A673 (cell line): Measurements from ENCODE around the gene AUH. TPM values are rescaled to one million over a fixed set of nuclear protein-coding genes. Genes with fewer than 3 reads are reported as not detected.

Experiments
- BruUV-seq: library from RNA; stranded (reverse); fragments of 400-500 nt; replicated peaks from 2 replicates; lab custom pipeline; 2021; lab: Mats Ljungman, UMichigan
- CTCF ChIA-PET: fragments of 300-600 bp; sonication (Branson Sonifier 250); formaldehyde crosslinking; loops from one replicate; lab custom pipeline; 2022; ENCODE audit warnings: antibody characterized with exemption; lab: Charles Lee
- POLR2A ChIA-PET: fragments of 300-600 bp; sonication (Branson Sonifier 250); formaldehyde crosslinking; loops from one replicate; lab custom pipeline; 2022; ENCODE audit warnings: antibody characterized with exemption; ENCODE audit not compliant: low non-redundant PET; lab: Charles Lee
- DNase-seq: peaks from one replicate; pipeline ENCODE4 v3.0.0-alpha.2; 2015; ENCODE audit warnings: low spot score
- H3K27ac ChIP-seq: fragments of 200-600 bp; sonication (generic); 2 replicates; pipeline ENCODE4 v1.5.1; 2016; ENCODE audit warnings: mixed run types, low read depth, mild to moderate bottlenecking, mixed read lengths, antibody characterized with exemption, low read length; ENCODE audit not compliant: poor library complexity, severe bottlenecking
- H3K27me3 ChIP-seq: fragments of 200-600 bp; sonication (generic); replicated peaks from 2 replicates; pipeline ENCODE4 v1.6.1; 2017; ENCODE audit warnings: mixed run types, low read depth, mild to moderate bottlenecking, mixed read lengths, antibody characterized with exemption, low read length; ENCODE audit not compliant: insufficient read depth, poor library complexity
- H3K36me3 ChIP-seq: fragments of 200-600 bp; sonication (generic); 2 replicates; pipeline ENCODE4 v1.6.1; 2016; ENCODE audit warnings: mixed run types, mild to moderate bottlenecking, mixed read lengths, antibody characterized with exemption, low read length; ENCODE audit not compliant: insufficient read depth, poor library complexity, severe bottlenecking
- H3K4me1 ChIP-seq: fragments of 200-600 bp; sonication (generic); 2 replicates; pipeline ENCODE4 v1.6.1; 2017; ENCODE audit warnings: mixed run types, mild to moderate bottlenecking, mixed read lengths, antibody characterized with exemption, low read length; ENCODE audit not compliant: insufficient read depth, poor library complexity, severe bottlenecking
- H3K4me3 ChIP-seq: fragments of 200-600 bp; sonication (generic); 2 replicates; pipeline ENCODE4 v1.5.1; 2016; ENCODE audit warnings: low read depth, mixed run types, mild to moderate bottlenecking, mixed read lengths, low read length; ENCODE audit not compliant: poor library complexity, severe bottlenecking
- H3K9me3 ChIP-seq: fragments of 200-600 bp; sonication (generic); 2 replicates; pipeline ENCODE4 v1.6.1; 2016; ENCODE audit warnings: mixed run types, low read depth, mild to moderate bottlenecking, mixed read lengths, antibody characterized with exemption, low read length; ENCODE audit not compliant: poor library complexity, severe bottlenecking
- CTCF ChIP-seq: fragments of 300-800, 200-600 bp; sonication (generic); conservative IDR thresholded peaks from 2 replicates; pipeline ENCODE4 v1.5.1; 2017; ENCODE audit warnings: low read depth, mild to moderate bottlenecking, antibody characterized with exemption, low read length, moderate library complexity, mixed read lengths
- EZH2 ChIP-seq: fragments of 200-600 bp; sonication (generic); IDR thresholded peaks from 2 replicates; pipeline ENCODE4 v1.6.1; 2017; ENCODE audit warnings: borderline replicate concordance, low read depth, mild to moderate bottlenecking, mixed read lengths, antibody characterized with exemption, low read length; ENCODE audit not compliant: poor library complexity, severe bottlenecking
- intact Hi-C: fragments of 100-400 bp; cut with micrococcal nuclease; formaldehyde crosslinking; loops from one replicate; pipeline ENCODE4 v1.10.0; 2022; ENCODE audit not compliant: unreplicated experiment
- total RNA-seq: library from RNA; stranded (reverse); gene quantifications from 2 replicates; pipeline ENCODE4 v1.2.3, GENCODE V29; 2021

The AUH gene
- total RNA-seq, 1 experiment from 2014 or later: 12.3 TPM

GRCh38 chr9:91384954-91385353 is 23.2 kb upstream of the AUH start:
- intact Hi-C loops: no loop called here
- Histone ChIP-seq H3K27ac (no peak overlapping the region), H3K4me1 (no peaks in the 10 kb centered on the region), H3K36me3 (no peaks in the 10 kb centered on the region), H3K9me3 (no peaks in the 10 kb centered on the region), H3K4me3 (no peak overlapping the region), H3K27me3 (no peaks in the 10 kb centered on the region)
- ChIA-PET POLR2A (no interaction called here), CTCF (no interaction called here)
- TF ChIP-seq CTCF (no peak), EZH2 (no peak)
- no peak for DNase-seq
- BruUV-seq: no TSS peak

- ChIA-PET POLR2A (no interaction called here), CTCF (no interaction called here)
- no peaks in the 10 kb centered on the region for H3K9me3 ChIP-seq
- no peaks in the 10 kb centered on the region for H3K4me1 ChIP-seq
- no peak overlapping the region for H3K4me3 ChIP-seq
- intact Hi-C loops: no loop called here
- TF ChIP-seq CTCF (no peak), EZH2 (no peak)
- DNase-seq: no peak
- H3K27ac ChIP-seq: no peak overlapping the region
- H3K36me3 ChIP-seq: no peaks in the 10 kb centered on the region
- H3K27me3 ChIP-seq: no peaks in the 10 kb centered on the region
- no TSS peak for BruUV-seq
These were observed 21.9 kb upstream of the AUH start for GRCh38 chr9:91383577-91383976.

- no TSS peak for BruUV-seq
- CTCF ChIA-PET: no interaction called here
- intact Hi-C loops: no loop called here
These were observed 20.6 kb upstream of the AUH start for GRCh38 chr9:91382298-91382697.

More at GRCh38 chr9:91382298-91382697, 20.6 kb upstream of the AUH start:
- Histone ChIP-seq H3K27ac (no peak overlapping the region), H3K36me3 (no peaks in the 10 kb centered on the region), H3K9me3 (no peaks in the 10 kb centered on the region), H3K4me1 (no peaks in the 10 kb centered on the region), H3K4me3 (no peak overlapping the region), H3K27me3 (no peaks in the 10 kb centered on the region)
- DNase-seq: no peak
- POLR2A ChIA-PET: no interaction called here
- TF ChIP-seq CTCF (no peak), EZH2 (no peak)
